Epithelial cell of alveolus of lung (primary cell): ENCODE measurements around the gene LPAR2. TPM values are rescaled to one million over a fixed set of nuclear protein-coding genes. Genes with fewer than 3 reads are reported as not detected.

ENCODE experiments used
- total RNA-seq: library from RNA; depleted of rRNA; stranded (reverse); fragments of >200 nt; gene quantifications from 2 replicates; pipeline ENCODE4 v1.2.1, GENCODE V29; 2015

The LPAR2 gene
- total RNA-seq, result 0.65 and 9.2 TPM in 2 replicates

DNA sequence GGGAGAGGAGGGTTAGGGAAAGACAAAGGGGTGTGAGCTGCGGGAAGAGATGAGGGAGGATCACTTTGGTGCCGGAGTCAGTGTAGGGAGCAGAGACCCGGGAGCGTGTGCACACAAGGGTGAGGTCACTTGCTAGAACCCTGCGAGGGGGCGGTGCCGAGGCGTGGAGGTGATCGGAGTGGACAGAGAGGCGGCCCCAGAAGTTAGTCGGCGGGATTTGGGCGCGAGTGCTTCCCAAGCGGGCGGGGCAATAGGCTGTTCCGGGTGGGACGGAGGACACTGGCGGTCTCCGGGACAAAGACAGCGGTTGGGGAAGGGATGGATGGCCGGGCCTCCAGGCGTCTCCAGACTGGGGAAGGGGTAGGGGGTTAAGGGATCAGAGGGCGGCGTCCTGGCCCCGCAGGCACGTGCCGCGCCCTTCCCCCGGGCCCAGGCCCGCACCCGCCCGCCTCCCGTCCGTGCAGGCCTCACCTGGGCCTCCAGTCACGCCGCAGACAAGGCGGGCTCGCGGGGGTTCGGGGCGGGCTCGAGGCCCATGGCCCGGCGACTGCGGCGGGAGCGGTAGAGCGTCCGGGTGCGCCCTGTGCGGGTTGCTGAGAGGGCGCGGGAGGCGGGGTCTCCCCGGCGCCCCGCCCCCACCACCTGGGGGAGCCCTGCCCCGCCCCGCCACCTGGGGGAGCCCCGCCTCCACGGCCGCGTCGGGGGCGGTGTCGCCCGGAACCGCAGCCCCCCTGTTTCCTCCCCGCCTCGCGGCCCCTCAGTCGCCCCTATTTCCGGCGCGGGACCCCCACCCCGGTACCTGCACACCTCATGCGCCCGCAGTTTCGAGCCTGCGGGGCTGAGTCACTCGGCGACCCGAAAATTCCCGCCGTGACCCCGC is at the start of gene LPAR2:
TSS of gene LPAR2 (minus strand) at position 600 of the 880 bp plus-strand sequence. CDS start 945 bp downstream, outside the sequence.

DNA sequence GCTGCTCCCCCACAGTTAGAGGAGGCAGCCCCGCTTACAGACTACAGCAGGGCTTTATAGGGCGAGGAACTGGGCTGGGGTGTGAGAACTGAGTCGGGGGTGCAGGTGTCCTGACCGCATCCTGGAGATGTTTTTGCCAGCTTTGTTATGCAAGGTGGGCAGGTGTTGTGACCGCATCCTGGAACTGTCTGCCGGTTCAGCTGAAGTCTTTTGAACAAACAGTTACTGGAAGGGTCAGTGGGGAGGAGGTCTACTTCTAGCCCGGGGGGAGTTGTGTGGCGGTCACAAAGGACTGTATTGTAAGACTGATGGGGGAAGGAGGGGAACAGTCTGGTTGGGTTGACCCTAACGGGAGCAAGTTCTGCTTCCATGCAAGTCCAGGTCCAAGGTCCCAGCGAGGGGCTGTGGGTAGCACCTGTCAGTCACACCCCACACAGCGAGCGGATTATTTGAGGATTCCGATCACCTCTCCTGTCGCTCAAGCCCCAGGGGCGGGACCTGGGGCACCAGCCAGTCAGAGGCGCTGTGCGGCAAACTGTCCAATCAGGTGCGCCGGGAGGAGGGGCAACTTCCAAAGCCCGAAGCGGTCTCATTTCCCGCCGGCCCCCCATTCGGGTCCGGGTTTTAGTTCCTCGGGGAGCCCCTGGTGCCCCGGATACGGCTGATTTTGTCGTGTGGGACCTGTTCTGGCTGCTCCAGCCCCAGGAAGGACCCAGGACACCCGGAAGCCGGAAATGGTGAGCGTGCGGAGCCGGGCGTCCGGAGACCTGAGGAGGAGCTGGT is 40.4 kb upstream of the LPAR2 start, which contains the start of gene ZNF101:
TSS of gene ZNF101 (plus strand) at position 610 of the 783 bp plus-strand sequence. CDS start at position 735, 125 bp downstream.

DNA sequence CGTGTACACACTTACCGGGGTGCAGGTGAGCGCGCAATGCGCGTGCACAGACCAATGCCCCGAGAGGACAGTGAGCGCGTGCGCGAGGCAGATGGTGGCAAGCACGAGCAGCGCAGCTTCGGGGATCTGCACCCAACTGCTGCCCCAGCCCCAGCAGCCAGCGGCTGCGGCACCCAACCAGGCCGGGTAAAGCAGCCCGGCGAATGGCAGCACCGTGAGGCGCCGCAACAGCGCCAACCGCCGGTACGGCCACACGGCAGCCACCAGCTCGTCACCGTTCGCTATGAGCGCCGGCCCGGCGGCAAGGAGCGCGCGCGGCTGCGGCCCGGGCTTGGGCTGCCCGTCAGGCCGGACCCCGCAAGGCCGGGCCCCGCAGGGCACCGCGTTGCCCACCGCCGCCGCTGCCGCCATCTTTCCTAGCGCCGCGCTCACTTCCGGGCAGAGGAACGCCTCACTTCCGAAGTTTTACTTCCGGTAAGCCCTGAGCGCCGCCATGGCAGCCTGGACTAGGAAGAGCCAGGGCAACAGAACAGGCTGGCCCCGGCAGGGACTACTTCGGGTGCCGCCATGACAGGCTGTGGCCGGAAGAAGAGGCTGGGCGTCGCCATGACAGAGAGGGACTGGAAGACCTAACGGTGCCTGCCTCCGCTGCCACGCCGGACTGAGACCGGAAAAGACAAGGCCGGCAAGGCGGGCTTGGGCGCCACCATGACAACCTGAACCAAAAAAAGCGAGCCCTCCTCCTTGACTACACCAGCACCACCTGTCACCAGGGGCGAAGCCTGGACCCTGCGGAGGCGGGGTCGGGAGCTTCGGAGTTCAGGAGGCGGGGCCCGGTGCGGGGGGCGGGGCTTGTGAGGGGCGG is 35.5 kb upstream of the LPAR2 start, which contains the start of gene ATP13A1:
TSS of gene ATP13A1 (minus strand) at position 421 of the 865 bp plus-strand sequence. CDS start at position 411, 10 bp downstream.

DNA sequence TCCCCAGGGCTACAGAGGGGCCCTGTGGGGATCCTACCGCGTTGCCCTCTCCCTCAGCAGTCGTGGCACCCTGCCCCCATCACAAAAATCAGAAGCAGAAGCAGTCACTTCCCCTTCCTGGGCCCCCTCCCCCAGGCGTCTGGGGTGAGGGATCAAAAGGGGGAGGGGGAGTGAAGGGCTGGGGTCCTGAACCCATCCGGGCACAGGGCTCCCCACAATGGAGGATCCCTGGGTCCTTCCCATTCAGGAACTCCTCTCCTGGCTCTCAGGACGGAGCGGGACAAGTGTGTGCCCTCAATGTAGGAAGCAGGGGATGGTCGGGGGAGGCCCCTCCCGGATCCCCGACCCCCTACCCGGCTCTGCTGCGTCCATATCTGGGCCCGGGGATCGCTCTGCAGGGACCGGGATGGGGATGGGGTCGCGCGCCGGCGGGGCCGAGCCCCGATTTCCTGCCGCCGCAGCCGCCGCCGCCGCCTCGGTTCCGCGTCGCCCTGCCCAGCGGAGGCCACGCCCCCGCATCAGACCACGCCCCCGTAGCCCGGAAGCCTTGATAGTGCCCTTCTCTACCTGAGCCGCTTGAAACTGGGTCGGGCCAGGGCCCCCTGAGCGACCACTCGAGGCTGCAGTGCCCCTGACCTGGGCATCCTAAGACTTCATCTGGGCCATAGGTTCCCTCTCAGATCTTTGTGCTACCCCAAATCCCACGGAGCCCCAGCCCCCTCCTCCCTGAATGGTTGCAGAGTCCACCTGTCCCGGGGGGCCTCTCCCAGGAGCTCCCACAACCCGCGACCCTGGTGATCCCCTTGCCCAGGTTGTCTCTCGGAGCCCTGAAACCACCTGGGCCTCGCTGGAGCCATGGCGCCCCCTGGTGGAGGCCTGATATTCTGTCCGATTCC is 15.4 kb upstream of the LPAR2 start, which contains the start of gene GMIP:
TSS of gene GMIP (minus strand) at position 500 of the 896 bp plus-strand sequence. CDS start at position 372, 128 bp downstream.

DNA sequence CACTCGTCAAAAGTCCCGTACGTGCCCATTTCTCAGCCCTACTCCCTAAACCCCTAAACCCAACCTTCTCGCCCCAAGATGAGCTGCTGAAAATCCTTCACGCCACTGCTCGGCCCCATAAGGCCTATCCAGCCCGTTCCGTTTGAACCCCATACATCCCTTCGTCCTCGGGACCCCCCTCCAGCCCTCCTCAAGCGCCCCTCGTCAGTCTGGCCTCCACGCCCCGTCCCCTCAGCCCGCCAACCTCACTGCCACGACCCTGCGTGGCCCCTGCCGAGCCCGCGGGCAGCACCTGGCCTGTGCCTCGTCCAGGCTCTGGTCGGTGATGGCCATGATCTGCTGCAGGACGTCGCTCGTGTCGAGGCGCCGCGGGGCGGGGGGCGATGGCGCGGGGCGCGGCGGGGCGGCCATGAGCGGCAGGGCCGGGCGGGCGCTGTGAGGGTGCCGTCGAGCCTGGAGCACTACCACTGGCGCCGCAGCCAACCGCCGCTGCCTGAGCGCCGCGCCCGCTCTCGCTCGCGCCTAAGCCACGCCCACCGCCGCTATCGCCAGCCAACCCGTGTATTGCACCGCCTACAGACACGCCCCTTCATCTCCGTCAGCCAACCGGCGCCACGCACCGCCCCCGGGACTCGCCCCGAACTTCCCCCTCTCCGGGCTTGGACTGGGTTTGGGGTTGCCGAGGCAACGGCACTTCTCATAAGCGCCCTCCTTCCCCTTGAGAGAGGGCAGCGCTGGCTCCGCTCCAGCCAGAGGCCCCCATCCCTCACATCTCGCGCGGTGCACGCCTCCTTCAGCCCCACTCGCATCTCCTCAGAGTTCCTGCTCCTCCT is 9.6 kb downstream of the LPAR2 start, which contains the start of gene PBX4:
TSS of gene PBX4 (minus strand) at position 469 of the 833 bp plus-strand sequence. CDS start at position 411, 58 bp downstream.

Other genes starting within 250 kb of the LPAR2 start
- 27.8 and 61.8 TPM in 2 replicates for gene GATAD2A, start 222.5 kb downstream of the LPAR2 start, total RNA-seq
- gene TSSK6, start 112.7 kb downstream of the LPAR2 start, total RNA-seq, result 0.91 and 3.8 TPM in 2 replicates
- 34.0 and 218 TPM in 2 replicates for gene NDUFA13, start 112.0 kb downstream of the LPAR2 start, total RNA-seq
- gene YJEFN3, start 99.3 kb downstream of the LPAR2 start, total RNA-seq, result 0.26 and 2.4 TPM in 2 replicates
- gene CILP2, start 90.0 kb downstream of the LPAR2 start, total RNA-seq, result 0.52 and 6.0 TPM in 2 replicates
- gene PBX4, start 9.5 kb downstream of the LPAR2 start, total RNA-seq, result 0.13 and 6.0 TPM in 2 replicates
- 11.6 and 13.8 TPM in 2 replicates for gene GMIP, start 15.4 kb upstream of the LPAR2 start, total RNA-seq
- gene ATP13A1, start 35.5 kb upstream of the LPAR2 start, total RNA-seq, result 46.9 and 51.2 TPM in 2 replicates
- 2.5 and 4.3 TPM in 2 replicates for gene ZNF101, start 40.6 kb upstream of the LPAR2 start, total RNA-seq
- gene ZNF14, start 104.9 kb upstream of the LPAR2 start, total RNA-seq, result 1.7 and 2.2 TPM in 2 replicates
- gene ZNF506, start 193.5 kb upstream of the LPAR2 start, total RNA-seq, result 6.5 and 18.7 TPM in 2 replicates
- gene ZNF253, start 237.7 kb upstream of the LPAR2 start, total RNA-seq, result 3.9 and 7.9 TPM in 2 replicates